ENCODE measurements around the gene SLC16A13.
A peak's percentile ranks its signal among the peaks of the same experiment; 100 is the strongest.

The SLC16A13 gene

GRCh38 chr17:7029096-7029495 is 6.7 kb upstream of the SLC16A13 start:
- TF ChIP-seq, protein P1, sequence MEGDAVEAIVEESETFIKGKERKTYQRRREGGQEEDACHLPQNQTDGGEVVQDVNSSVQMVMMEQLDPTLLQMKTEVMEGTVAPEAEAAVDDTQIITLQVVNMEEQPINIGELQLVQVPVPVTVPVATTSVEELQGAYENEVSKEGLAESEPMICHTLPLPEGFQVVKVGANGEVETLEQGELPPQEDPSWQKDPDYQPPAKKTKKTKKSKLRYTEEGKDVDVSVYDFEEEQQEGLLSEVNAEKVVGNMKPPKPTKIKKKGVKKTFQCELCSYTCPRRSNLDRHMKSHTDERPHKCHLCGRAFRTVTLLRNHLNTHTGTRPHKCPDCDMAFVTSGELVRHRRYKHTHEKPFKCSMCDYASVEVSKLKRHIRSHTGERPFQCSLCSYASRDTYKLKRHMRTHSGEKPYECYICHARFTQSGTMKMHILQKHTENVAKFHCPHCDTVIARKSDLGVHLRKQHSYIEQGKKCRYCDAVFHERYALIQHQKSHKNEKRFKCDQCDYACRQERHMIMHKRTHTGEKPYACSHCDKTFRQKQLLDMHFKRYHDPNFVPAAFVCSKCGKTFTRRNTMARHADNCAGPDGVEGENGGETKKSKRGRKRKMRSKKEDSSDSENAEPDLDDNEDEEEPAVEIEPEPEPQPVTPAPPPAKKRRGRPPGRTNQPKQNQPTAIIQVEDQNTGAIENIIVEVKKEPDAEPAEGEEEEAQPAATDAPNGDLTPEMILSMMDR (IDR thresholded peaks at IDR 0.05; ENCODE audit: extremely low read depth, insufficient read depth, missing control alignments), result no peak
- in situ Hi-C loops (cut with MboI; ENCODE audit: low pct_unique_long_range_greater_than_20kb, low sequenced_read_pairs, unreplicated experiment), result no loop called here
- no peak for DNase-seq (ENCODE audit: low spot score)

- no peak for DNase-seq (ENCODE audit: low spot score)
- TF ChIP-seq, protein P1 (IDR thresholded peaks at IDR 0.05; ENCODE audit: extremely low read depth, insufficient read depth, missing control alignments), result no peak
- in situ Hi-C loops (cut with MboI; ENCODE audit: low pct_unique_long_range_greater_than_20kb, low sequenced_read_pairs, unreplicated experiment), result no loop called here
These were observed 6.2 kb upstream of the SLC16A13 start for GRCh38 chr17:7029659-7030058.

DNA sequence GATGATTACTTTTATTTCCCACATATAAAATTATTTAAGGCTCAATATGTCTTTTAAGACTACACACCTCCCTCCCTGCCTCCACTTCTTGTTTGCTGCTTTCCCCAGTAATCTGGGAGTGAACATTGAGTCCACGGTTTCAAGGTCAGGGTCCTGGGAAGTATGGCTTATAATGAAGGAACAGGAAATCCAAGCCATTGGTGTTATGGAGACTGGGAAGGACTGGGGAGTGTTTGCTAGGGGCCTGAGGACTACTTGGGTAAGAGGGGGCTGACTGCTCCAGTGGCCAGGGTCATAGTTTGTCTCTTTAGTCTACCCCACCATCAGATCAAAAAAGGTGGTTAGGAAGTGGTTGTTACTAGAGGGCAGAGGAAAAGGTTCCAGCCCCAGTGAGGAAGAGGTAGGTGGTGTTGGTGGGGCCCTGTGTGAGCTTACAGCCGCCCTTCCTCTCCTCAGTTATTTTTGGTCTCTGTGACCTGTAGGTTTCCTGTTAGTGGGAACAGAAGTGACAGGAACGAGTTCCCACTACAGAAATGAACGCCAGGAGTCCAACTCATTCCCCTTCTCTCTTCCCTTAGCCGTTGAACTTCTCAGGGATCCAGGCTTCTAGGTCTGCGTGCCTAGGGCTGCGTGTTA is 742 bp upstream of the SLC16A13 start:
- no peak for DNase-seq (ENCODE audit: low spot score)
- in situ Hi-C loops (cut with MboI; ENCODE audit: low pct_unique_long_range_greater_than_20kb, low sequenced_read_pairs, unreplicated experiment), result no loop called here
- TF ChIP-seq, protein P1 (IDR thresholded peaks at IDR 0.05; ENCODE audit: extremely low read depth, insufficient read depth, missing control alignments), result no peak

- TF ChIP-seq, protein P1 (IDR thresholded peaks at IDR 0.05; ENCODE audit: extremely low read depth, insufficient read depth, missing control alignments), result peak; percentile 20
- in situ Hi-C loops (cut with MboI; ENCODE audit: low pct_unique_long_range_greater_than_20kb, low sequenced_read_pairs, unreplicated experiment), result no loop called here
- DNase-seq (ENCODE audit: low spot score), result no peak
These were observed 2.4 kb downstream of the SLC16A13 start for GRCh38 chr17:7038025-7038862.

GRCh38 chr17:7039832-7040231 is 4.0 kb downstream of the SLC16A13 start:
- in situ Hi-C loops (cut with MboI; ENCODE audit: low pct_unique_long_range_greater_than_20kb, low sequenced_read_pairs, unreplicated experiment), result no loop called here
- no peak for DNase-seq (ENCODE audit: low spot score)
- TF ChIP-seq, protein P1 (IDR thresholded peaks at IDR 0.05; ENCODE audit: extremely low read depth, insufficient read depth, missing control alignments), result no peak

- in situ Hi-C loops (cut with MboI; ENCODE audit: low pct_unique_long_range_greater_than_20kb, low sequenced_read_pairs, unreplicated experiment), result no loop called here
- DNase-seq (ENCODE audit: low spot score), result peak; percentile 64
- TF ChIP-seq, protein P1 (IDR thresholded peaks at IDR 0.05; ENCODE audit: extremely low read depth, insufficient read depth, missing control alignments), result no peak
These were observed 6.0 kb downstream of the SLC16A13 start for GRCh38 chr17:7041607-7042500.
